B cell (primary cell): ENCODE measurements around the gene RFX2. TPM values are rescaled to one million over a fixed set of nuclear protein-coding genes. Genes with fewer than 3 reads are reported as not detected.

Experiments
- ATAC-seq: fragments of 200-7000 bp; cut with Tn5 transposase; one replicate; pipeline ENCODE4 v1.10.0; 2021; ENCODE audit warnings: low read depth, mild to moderate bottlenecking, moderate number of reproducible peaks, moderate library complexity
- CTCF ChIA-PET: fragments of 350-600 bp; sonication (Branson Sonifier 250); formaldehyde crosslinking; loops from one replicate; lab custom pipeline; 2021; ENCODE audit warnings: antibody characterized with exemption, inconsistent platforms; lab: Charles Lee
- POLR2A ChIA-PET: fragments of 350-600 bp; sonication (Branson Sonifier 250); formaldehyde crosslinking; loops from one replicate; lab custom pipeline; 2021; ENCODE audit warnings: antibody characterized with exemption; lab: Charles Lee
- DNase-seq: peaks from one replicate; pipeline ENCODE4 v3.0.0; 2013
- H2AFZ ChIP-seq: 2 replicates; pipeline ENCODE4 v1.6.1; 2012; ENCODE audit warnings: mild to moderate bottlenecking, low read depth, low read length; ENCODE audit not compliant: insufficient read depth, poor library complexity, severe bottlenecking
- H3K27ac ChIP-seq, 2 donors: 1 replicate in 1 of 2; 2 replicates in 1 of 2; pipeline ENCODE4 v1.5.1; 2012 to 2013; ENCODE audit warnings: low read length in 2 of 2, mild to moderate bottlenecking in 2 of 2, moderate library complexity in 1 of 2
- H3K27me3 ChIP-seq, 4 experiments: fragments of 200-600 bp in 1 of 4; sonication (generic) in 1 of 4; replicated peaks in 1 of 4; 1 replicate in 2 of 4; 2 replicates in 2 of 4; pipeline versions ENCODE4 v1.6.1 to v1.7.0; 2013 to 2016; ENCODE audit warnings: low read length in 3 of 4, mild to moderate bottlenecking in 2 of 4, mixed read lengths in 1 of 4, moderate library complexity in 1 of 4; ENCODE audit not compliant: insufficient read depth in 4 of 4, control insufficient read depth in 3 of 4; ENCODE audit errors: control extremely low read depth in 1 of 4
- H3K36me3 ChIP-seq, 2 experiments: replicated peaks in 1 of 2; 1 replicate in 1 of 2; 2 replicates in 1 of 2; pipeline versions ENCODE4 v1.6.1 to v1.7.1; 2013; ENCODE audit warnings: low read length in 1 of 2; ENCODE audit not compliant: insufficient read depth in 2 of 2, control insufficient read depth in 1 of 2; ENCODE audit errors: control extremely low read depth in 1 of 2, extremely low read depth in 1 of 2
- H3K4me1 ChIP-seq, 2 donors: fragments of 200-600 bp in 1 of 2; sonication (generic) in 1 of 2; 1 replicate in 1 of 2; 2 replicates in 1 of 2; pipeline versions ENCODE4 v1.5.1 to v1.6.1; 2013 to 2017; ENCODE audit warnings: low read length in 2 of 2; ENCODE audit not compliant: control insufficient read depth in 2 of 2, insufficient read depth in 2 of 2
- H3K4me2 ChIP-seq: replicated peaks from 2 replicates; pipeline ENCODE3; 2012; ENCODE audit warnings: mild to moderate bottlenecking, low read depth, low read length; ENCODE audit not compliant: poor library complexity, severe bottlenecking
- H3K4me3 ChIP-seq, 5 experiments: fragments of 200-600 bp in 1 of 5; sonication (generic) in 1 of 5; 1 replicate in 3 of 5; 2 replicates in 2 of 5; pipeline versions ENCODE4 v1.5.1 to v1.7.0; 2011 to 2016; ENCODE audit warnings: low read length in 4 of 5, mild to moderate bottlenecking in 4 of 5, low read depth in 2 of 5, control low read depth in 1 of 5, moderate library complexity in 1 of 5; ENCODE audit not compliant: insufficient read depth in 1 of 5; ENCODE audit errors: control extremely low read depth in 1 of 5, extremely low read depth in 1 of 5
- H3K79me2 ChIP-seq: fragments of 200-600 bp; sonication (generic); one replicate; pipeline ENCODE4 v1.6.0; 2016; ENCODE audit warnings: low read length; ENCODE audit not compliant: control insufficient read depth, insufficient read depth
- H3K9ac ChIP-seq: fragments of 200-600 bp; sonication (generic); 2 replicates; pipeline ENCODE4 v1.6.1; 2017; ENCODE audit warnings: mild to moderate bottlenecking, low read length, moderate library complexity
- H3K9me3 ChIP-seq, 3 donors: one replicate each; pipeline versions ENCODE4 v1.6.1 to v1.7.1; 2013; ENCODE audit warnings: low read length in 2 of 3; ENCODE audit not compliant: control insufficient read depth in 2 of 3, insufficient read depth in 1 of 3; ENCODE audit errors: control extremely low read depth in 1 of 3
- H4K20me1 ChIP-seq: 2 replicates; pipeline ENCODE4 v1.6.0; 2012; ENCODE audit warnings: mild to moderate bottlenecking, low read length; ENCODE audit not compliant: insufficient read depth, control insufficient read depth, poor library complexity, severe bottlenecking
- H3K27ac Mint-ChIP-seq: one replicate; pipeline ENCODE4 v1.8.0; 2021; ENCODE audit warnings: mixed read lengths
- H3K27me3 Mint-ChIP-seq: one replicate; pipeline ENCODE4 v1.8.0; 2021; ENCODE audit warnings: mixed read lengths
- H3K4me1 Mint-ChIP-seq: one replicate; pipeline ENCODE4 v1.8.0; 2021; ENCODE audit warnings: mixed read lengths
- H3K4me3 Mint-ChIP-seq: one replicate; pipeline ENCODE4 v1.8.0; 2021; ENCODE audit warnings: mixed read lengths
- H3K9me3 Mint-ChIP-seq: one replicate; pipeline ENCODE4 v1.8.0; 2022; ENCODE audit warnings: mixed read lengths; ENCODE audit not compliant: insufficient read depth
- CTCF ChIP-seq: fragments of 200-600 bp; IDR thresholded peaks from one replicate; pipeline ENCODE4 v1.8.0; 2022; ENCODE audit warnings: antibody characterized with exemption, mild to moderate bottlenecking
- EZH2 ChIP-seq: IDR thresholded peaks from 2 replicates; pipeline ENCODE4 v1.6.1; 2012; ENCODE audit warnings: borderline replicate concordance, low read depth, mild to moderate bottlenecking, moderate library complexity, low read length; ENCODE audit not compliant: insufficient read depth, poor library complexity, severe bottlenecking
- WGBS: methylation state at CpG from one replicate; pipeline ENCODE4 v1.1.5; 2013; ENCODE audit warnings: missing lambda C conversion rate; ENCODE audit not compliant: insufficient coverage; 5-methylcytosine and 5-hydroxymethylcytosine counted together
- intact Hi-C: fragments of 100-400 bp; cut with micrococcal nuclease; formaldehyde crosslinking; loops from one replicate; pipeline ENCODE4 v1.10.0; 2022
- polyA plus RNA-seq: library from polyadenylated mRNA; depleted of rRNA; stranded (reverse); fragments of >200 nt; gene quantifications from 2 replicates; pipeline ENCODE4 v1.2.3, GENCODE V29; 2012
- total RNA-seq, 2 donors: library from RNA; stranded (reverse); fragments of 120-200 nt in 1 of 2; gene quantifications; 1 replicate in 1 of 2; 2 replicates in 1 of 2; pipeline versions ENCODE4 v1.2.3 to v1.2.4, GENCODE V29; 2013 to 2022

The RFX2 gene
- total and polyA plus RNA-seq, 2 donors (not counting 1 experiment from before 2014, with no cell fraction given) = 7.1 to 8.6 TPM

GRCh38 chr19:6017576-6017975, 92.7 kb downstream of the RFX2 start:
- ChIA-PET CTCF (no interaction called here), POLR2A (no interaction called here)
- Mint-ChIP-seq H3K4me3 (no peak overlapping the region), H3K27ac (no peak overlapping the region), H3K9me3 (no peaks in the 10 kb centered on the region), H3K4me1 (peaks cover 2% of the 10 kb centered on the region), H3K27me3 (no peaks in the 10 kb centered on the region)
- peaks cover 0 to 4% (median 0%) of the 10 kb centered on the region in 3 donors for H3K9me3 ChIP-seq
- no peak overlapping the region for H3K9ac ChIP-seq
- WGBS = 96% methylated on average over 7 of the region's 11 CpGs
- TF ChIP-seq CTCF (no peak), EZH2 (no peak)
- H4K20me1 ChIP-seq = no peaks in the 10 kb centered on the region
- H3K27ac ChIP-seq = no peak overlapping the region
- ATAC-seq = no peak
- no peaks in the 10 kb centered on the region for H3K79me2 ChIP-seq
- DNase-seq = no peak
- no peaks in the 10 kb centered on the region for H3K4me1 ChIP-seq
- no peak overlapping the region for H3K4me2 ChIP-seq
- no peaks in the 10 kb centered on the region for H3K36me3 ChIP-seq
- no peak overlapping the region for H2AFZ ChIP-seq
- intact Hi-C loops = no loop called here
- H3K27me3 ChIP-seq = no peaks in the 10 kb centered on the region
- no peak overlapping the region for H3K4me3 ChIP-seq

- Histone ChIP-seq H3K4me2 (no peak overlapping the region), H3K4me1 (no peaks in the 10 kb centered on the region), H2AFZ (no peak overlapping the region), H3K27ac (no peak overlapping the region), H3K9me3 (no peaks in the 10 kb centered on the region), H3K36me3 (no peaks in the 10 kb centered on the region), H3K9ac (no peak overlapping the region), H3K4me3 (no peak overlapping the region), H3K27me3 (no peaks in the 10 kb centered on the region), H3K79me2 (no peaks in the 10 kb centered on the region), H4K20me1 (no peaks in the 10 kb centered on the region)
- H3K27ac Mint-ChIP-seq = no peak overlapping the region
- no peak overlapping the region for H3K4me3 Mint-ChIP-seq
- intact Hi-C loops = no loop called here
- no peak for ATAC-seq
- TF ChIP-seq EZH2 (no peak), CTCF (no peak)
- WGBS = 98% methylated on average over 23 of the region's 26 CpGs
- no peaks in the 10 kb centered on the region for H3K9me3 Mint-ChIP-seq
- no peak for DNase-seq
- ChIA-PET CTCF (no interaction called here), POLR2A (no interaction called here)
- no peaks in the 10 kb centered on the region for H3K27me3 Mint-ChIP-seq
- H3K4me1 Mint-ChIP-seq = no peaks in the 10 kb centered on the region
Measured at GRCh38 chr19:6015841-6016545, 94.3 kb downstream of the RFX2 start.
